Right ventricle myocardium inferior (tissue), 1 donor: Measurements from ENCODE around the gene NPM1. TPM values are rescaled to one million over a fixed set of nuclear protein-coding genes. Genes with fewer than 3 reads are reported as not detected.
"Not testable (repeated sequence)": the region's sequence is repeated elsewhere in the genome, so short reads cannot be mapped to it uniquely, and the experiment has no call there.

Experiments
- ATAC-seq: fragments of 200-7000 bp; cut with Tn5 transposase; one replicate; pipeline ENCODE4 v1.9.1; 2020; ENCODE audit warnings: mild to moderate bottlenecking, moderate library complexity
- DNase-seq: peaks from one replicate; pipeline ENCODE4 v3.0.0; 2021; ENCODE audit errors: missing footprints
- intact Hi-C: fragments of 100-400 bp; cut with DNase I; formaldehyde crosslinking; loops from one replicate; pipeline ENCODE4 v1.11.0; 2022
- long read RNA-seq: library from polyadenylated mRNA; unstranded; transcript quantifications from one replicate; pipeline ENCODE4 v2.0.0, GENCODE V29; 2021
- total RNA-seq: library from RNA; stranded (reverse); fragmentation: NEBNext Ultra II Directional; extraction: Animal tissue kit (Norgen Biotek cat#: 25700); gene quantifications from one replicate; pipeline ENCODE4 v1.2.1, GENCODE V29; 2021
- donor health status: DM: no; HTN: yes; CAD: no; lungs with severe emphysema.

NPM1 gene
- 365 TPM for total RNA-seq
- long read RNA-seq, transcript NPM1-201 (11 exons, 1,758 nt): major isoform, 118 of 125 reads
- long read RNA-seq, partial matches to known transcripts: 2 of 125 reads
- long read RNA-seq, other reads (novel, unspliced or antisense): 1 of 125 reads

DNA sequence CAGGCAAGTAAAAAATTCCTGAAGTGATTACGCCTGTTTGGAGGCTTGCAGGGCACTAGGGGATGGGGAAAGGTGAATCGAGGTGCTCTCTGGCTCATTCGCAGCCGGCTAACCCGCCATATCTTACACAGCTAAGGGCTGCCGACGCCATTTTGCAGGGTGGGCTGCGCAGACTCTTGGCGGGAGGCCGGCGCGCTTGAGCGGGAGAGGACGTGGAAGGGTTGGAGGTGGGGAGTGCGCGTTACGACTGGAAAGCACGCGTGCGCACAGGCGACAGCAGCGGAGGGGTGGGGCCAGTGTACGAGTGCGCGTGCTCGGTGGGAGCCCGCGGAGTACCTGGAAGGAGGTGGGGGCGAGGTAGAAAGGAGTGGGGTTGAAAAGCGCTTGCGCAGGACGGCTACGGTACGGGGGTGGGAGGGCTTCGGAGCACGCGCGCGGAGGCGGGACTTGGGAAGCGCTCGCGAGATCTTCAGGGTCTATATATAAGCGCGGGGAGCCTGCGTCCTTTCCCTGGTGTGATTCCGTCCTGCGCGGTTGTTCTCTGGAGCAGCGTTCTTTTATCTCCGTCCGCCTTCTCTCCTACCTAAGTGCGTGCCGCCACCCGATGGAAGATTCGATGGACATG lies at the start of gene NPM1:
Gene NPM1 (plus strand): TSS at position 505 of the 625 bp plus-strand sequence. CDS start 100 bp downstream, at position 605.
- ATAC-seq (peak; percentile 98), DNase-seq (peak; percentile 97)
- intact Hi-C loops: no loop called here

GRCh38 chr5:171340042-171340441 lies 47.6 kb upstream of the NPM1 start:
- ATAC-seq (no peak), DNase-seq (no peak)
- intact Hi-C loops: no loop called here

DNA sequence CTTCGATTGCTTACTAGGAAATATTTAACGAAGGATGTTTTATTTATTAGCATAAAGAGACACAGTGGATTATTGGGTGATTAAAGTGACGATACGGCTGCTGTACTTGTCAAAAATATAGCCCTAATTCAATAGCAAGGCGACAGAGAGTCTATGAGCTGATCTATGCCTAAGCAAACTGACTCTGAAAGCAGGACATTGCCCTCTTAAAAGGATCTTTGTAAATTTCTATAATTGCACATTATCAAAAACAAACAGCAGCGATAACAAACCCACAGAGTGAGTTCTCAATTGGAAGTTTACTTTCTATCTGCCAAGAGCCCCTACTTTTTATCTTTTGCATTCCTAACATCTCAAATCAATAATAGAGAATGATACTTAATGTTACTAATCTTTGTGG lies 47.2 kb upstream of the NPM1 start:
- no peak for ATAC-seq
- no peak for DNase-seq
- intact Hi-C loops: no loop called here

DNA sequence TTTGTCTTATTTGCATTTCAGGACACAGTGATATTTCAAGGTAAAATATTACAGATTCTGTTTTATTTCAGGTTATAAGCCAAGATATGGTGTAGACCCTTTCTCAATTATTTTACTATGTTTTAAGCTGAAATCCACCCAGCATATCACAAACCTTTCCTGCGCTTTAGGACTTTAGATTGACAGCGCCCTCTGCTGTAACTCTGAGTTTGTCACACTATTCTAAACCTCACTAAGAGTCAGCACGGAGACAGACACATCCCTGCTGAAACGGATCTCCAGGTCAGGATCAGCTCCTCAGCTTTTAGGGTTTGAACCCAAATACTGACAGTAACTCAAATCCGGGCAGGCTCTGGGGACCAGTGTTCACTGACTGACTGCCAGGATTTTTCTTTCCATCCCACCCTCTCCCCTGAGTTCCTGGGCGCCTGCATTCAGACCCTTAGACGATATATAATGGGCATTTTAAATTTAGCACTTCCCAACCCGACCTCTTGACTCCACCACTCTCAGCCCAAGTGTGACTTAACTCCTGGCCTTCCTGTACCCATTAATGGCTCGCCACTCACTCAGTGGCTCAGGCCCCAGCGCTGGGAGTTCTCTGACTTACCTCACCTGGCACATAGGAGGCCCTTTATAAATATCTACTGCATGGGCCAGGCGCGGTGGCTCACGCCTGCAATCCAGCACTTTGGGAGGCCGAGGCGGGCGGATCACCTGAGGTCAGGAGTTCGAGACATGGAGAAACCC lies 45.1 kb upstream of the NPM1 start:
- intact Hi-C loops: loop anchor here (2.0 kb wide), 1 partner anchor 136 kb away; no protein-coding TSS in a partner anchor
- DNase-seq: no peak
- no peak for ATAC-seq

GRCh38 chr5:171344936-171345608 lies 42.6 kb upstream of the NPM1 start:
- intact Hi-C loops: no loop called here
- DNase-seq (no peak), ATAC-seq (no peak)

GRCh38 chr5:171351536-171352073 lies 36.0 kb upstream of the NPM1 start:
- DNase-seq (no peak), ATAC-seq (no peak)
- intact Hi-C loops: no loop called here

DNA sequence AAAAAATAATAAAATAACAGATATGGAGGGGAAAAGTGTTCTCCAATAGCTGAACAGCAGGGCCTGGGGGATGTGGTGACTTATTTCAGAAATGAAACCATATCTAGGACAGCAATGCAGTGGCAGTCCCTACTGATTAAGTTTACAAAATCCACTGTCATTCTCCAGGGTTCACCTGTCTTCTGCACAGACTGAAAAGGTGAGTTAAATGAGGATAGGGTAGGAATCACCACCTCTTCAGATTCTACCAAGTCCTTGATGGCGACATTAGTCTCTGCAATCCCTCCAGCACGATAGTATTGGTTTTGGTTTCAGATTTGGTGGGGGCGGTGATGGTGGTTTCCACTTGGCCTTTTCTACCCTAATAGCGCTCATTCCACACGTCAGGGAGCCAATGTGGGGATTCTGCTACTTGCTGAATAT lies 32.3 kb upstream of the NPM1 start:
- ATAC-seq: no peak
- intact Hi-C loops: no loop called here

GRCh38 chr5:171357843-171358242 lies 29.8 kb upstream of the NPM1 start:
- intact Hi-C loops: no loop called here
- ATAC-seq: no peak

More for the DNA sequence above, 32.3 kb upstream of the NPM1 start:
- DNase-seq: no peak

GRCh38 chr5:171361151-171361550 lies 26.5 kb upstream of the NPM1 start:
- DNase-seq, ATAC-seq, intact Hi-C loops: not testable (repeated sequence)

More at GRCh38 chr5:171357843-171358242, 29.8 kb upstream of the NPM1 start:
- DNase-seq: no peak

GRCh38 chr5:171363249-171363648 lies 24.4 kb upstream of the NPM1 start:
- intact Hi-C loops, DNase-seq, ATAC-seq: not testable (repeated sequence)

DNA sequence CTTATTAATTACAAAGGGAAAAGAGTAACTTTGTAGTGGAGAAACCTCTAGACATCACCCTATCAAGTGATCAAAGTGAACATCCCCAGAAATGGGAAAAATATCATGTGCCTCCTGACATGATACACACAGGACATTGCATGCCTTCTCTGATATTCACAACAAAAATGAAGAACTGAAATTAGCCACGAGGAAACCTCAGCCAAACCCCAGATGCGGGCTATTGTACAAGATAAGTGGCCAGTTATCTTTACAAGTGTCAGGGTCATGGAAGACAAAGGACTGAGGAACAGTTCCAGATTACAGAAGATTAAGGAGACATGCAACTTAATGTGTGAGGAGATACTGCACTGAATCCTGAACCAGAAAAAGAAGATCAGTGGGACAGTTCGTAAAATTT lies 23.8 kb upstream of the NPM1 start:
- DNase-seq: no peak
- no peak for ATAC-seq
- intact Hi-C loops: no loop called here

- intact Hi-C loops: no loop called here
- DNase-seq (no peak), ATAC-seq (no peak)
These were observed 22.3 kb upstream of the NPM1 start for GRCh38 chr5:171365351-171365750.

DNA sequence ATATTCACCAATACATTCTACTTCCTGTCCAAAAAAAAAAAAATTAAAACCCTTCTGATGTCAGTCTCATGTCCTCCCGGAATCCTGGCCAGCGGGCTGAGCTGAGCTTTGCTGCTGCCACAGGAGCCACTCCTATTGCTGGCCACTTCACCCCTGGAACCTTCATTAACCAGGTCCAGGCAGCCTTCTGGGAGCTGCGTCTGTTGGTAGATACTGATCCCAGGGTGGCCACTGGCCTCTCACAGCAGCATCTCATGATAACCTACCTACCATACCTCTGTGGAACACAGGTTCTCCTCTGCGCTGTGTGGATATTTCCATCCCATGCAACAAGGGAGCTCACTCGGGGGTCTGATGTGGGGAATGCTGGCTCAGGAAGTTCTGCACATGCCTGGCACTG lies 21.0 kb upstream of the NPM1 start:
- intact Hi-C loops: no loop called here
- no peak for ATAC-seq
- no peak for DNase-seq

DNA sequence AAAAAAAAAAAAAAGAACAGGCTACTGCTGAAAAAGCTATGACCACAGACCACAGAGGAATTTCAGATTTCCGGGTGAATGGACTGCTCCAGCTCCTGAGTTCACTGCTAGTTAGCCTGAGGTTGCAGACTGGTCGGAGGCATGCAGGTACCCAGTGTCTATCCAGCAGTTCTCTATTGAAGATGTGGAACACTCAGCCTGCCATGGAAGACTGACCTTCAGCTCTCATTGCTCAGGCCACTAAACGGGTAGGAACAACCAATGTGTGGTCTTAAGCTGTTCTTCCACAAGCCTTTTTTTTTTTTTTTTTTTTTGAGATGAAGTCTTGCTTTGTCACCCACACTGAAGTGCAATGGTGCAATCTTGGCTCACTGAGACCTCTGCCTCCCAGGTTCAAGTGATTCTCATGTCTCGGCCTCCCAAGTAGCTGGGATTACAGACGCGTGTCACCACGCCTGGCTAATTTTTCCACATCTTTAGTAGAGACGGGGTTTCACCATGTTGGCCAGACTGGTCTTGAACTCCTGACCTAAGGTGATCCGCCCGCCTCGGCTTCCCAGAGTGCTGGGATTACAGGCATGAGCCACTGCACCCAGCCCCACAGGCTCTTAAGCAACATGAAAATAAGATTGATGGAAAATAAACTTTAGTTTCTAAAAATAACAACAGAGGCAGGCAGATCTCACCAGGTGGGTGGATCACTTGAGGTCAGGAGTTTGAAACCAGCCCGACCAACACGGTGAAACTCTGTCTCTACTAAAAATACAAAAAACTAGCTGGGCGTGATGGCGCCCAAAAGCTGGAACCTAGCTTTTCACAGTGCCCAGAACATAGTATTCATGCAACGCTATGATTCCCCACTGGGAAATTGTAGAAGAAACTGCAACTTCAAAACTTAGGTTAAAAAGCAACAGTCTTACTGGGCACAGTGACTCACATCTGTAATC lies 20.0 kb upstream of the NPM1 start:
- ATAC-seq (no peak), DNase-seq (no peak)
- intact Hi-C loops: no loop called here

DNA sequence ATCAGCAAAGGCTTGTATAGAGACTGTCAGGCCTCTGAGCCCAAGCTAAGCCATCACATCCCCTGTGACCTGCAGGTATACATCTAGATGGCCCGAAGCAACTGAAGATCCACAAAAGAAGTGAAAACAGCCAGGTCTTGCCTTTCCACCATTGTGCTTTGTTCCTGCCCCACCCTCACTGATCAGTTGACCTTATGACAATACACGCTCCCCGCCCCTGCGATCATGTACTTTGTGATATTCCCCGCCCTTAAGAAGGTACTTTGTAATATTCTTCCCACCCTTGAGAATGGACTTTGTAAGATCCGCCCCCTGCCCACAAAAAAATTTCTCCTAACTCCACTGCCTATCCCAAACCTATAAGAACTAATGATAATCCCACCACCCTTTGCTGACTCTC lies 18.6 kb upstream of the NPM1 start:
- intact Hi-C loops: no loop called here
- no peak for ATAC-seq
- no peak for DNase-seq

DNA sequence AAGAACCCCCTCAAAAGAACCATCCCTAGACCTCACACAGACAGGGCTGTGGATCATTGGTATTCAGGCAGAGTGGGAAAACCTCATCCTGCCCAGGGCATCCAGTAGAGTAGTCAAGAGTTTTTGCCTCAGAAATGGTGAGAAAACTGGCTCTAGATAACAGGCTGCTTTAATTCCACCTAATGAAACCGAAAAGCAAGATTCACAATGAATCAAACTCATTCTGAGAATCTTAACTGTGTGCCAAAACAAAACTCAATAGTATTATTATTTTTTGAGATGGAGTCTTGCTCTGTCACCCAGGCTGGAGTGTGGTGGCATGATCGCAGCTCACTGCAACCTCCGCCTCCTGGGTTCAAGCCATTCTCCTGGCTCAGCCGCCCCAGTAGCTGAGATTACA lies 17.8 kb upstream of the NPM1 start:
- DNase-seq (no peak), ATAC-seq (no peak)
- intact Hi-C loops: no loop called here

- ATAC-seq, DNase-seq, intact Hi-C loops: not testable (repeated sequence)
These were observed 16.8 kb upstream of the NPM1 start for GRCh38 chr5:171370881-171371280.

DNA sequence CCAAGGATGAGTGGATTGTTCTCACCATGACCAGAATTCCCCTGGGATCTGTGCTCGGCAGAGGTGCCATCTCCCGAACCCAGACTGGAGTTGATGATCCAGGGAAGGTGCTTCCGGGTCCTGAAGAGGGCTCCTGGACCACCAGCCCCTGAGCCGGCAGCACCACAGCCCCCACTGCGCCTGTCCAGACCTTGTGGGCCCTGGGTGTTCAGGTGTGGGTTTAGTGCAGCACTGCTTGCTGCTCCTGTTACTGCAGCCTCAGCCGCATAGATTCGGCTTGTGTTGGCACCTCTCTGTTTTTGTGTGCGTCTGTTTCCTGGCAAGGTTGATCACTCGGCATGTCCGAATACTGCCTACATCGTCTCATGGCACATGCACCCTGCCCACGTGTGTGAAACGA lies 16.3 kb upstream of the NPM1 start:
- intact Hi-C loops: no loop called here
- ATAC-seq (no peak), DNase-seq (no peak)
